Measurements from ENCODE around the gene GYPE. TPM values are rescaled to one million over a fixed set of nuclear protein-coding genes. Genes with fewer than 3 reads are reported as not detected.
"Not testable (repeated sequence)": the region's sequence is repeated elsewhere in the genome, so short reads cannot be mapped to it uniquely, and the experiment has no call there.

The GYPE gene
- total RNA-seq, 3 donors from 2014 or later (not counting 1 experiment from before 2014, with no cell fraction given), result 0.31 to 1.3 (median 1.2) TPM

- Histone ChIP-seq H3K9me3 (ENCODE audit: control insufficient read depth, insufficient read depth, low read length) (no peaks in the 10 kb centered on the region), H3K4me1 (ENCODE audit: control insufficient read depth, insufficient read depth, low read length) (no peaks in the 10 kb centered on the region), H3K27ac (ENCODE audit: low read length) (no peak overlapping the region), H3K27me3 (ENCODE audit: control insufficient read depth, insufficient read depth, low read length) (no peaks in the 10 kb centered on the region), H3K4me3 (ENCODE audit: low read length) (no peak overlapping the region), H3K36me3 (ENCODE audit: control insufficient read depth, insufficient read depth, low read length) (no peaks in the 10 kb centered on the region)
- 88% methylated on average over 1 of the region's 1 CpG for WGBS (ENCODE audit: insufficient coverage)
- DNase-seq (no peak), ATAC-seq (no peak)
- intact Hi-C loops (cut with micrococcal nuclease), result no loop called here
- Mint-ChIP-seq H3K27ac (no peak overlapping the region), H3K4me3 (no peak overlapping the region), H3K27me3 (ENCODE audit: low read depth in 2 of 2) (no peaks in the 10 kb centered on the region), H3K36me3 (no peaks in the 10 kb centered on the region), H3K4me1 (peaks cover 8% of the 10 kb centered on the region in 2 donors), H3K9me3 (peaks cover 0 to under 1% of the 10 kb centered on the region in 2 donors)
- no peak for TF ChIP-seq CTCF (IDR thresholded peaks at IDR 0.05)
These were observed 46.9 kb downstream of the GYPE start for GRCh38 chr4:143858456-143858855.

DNA sequence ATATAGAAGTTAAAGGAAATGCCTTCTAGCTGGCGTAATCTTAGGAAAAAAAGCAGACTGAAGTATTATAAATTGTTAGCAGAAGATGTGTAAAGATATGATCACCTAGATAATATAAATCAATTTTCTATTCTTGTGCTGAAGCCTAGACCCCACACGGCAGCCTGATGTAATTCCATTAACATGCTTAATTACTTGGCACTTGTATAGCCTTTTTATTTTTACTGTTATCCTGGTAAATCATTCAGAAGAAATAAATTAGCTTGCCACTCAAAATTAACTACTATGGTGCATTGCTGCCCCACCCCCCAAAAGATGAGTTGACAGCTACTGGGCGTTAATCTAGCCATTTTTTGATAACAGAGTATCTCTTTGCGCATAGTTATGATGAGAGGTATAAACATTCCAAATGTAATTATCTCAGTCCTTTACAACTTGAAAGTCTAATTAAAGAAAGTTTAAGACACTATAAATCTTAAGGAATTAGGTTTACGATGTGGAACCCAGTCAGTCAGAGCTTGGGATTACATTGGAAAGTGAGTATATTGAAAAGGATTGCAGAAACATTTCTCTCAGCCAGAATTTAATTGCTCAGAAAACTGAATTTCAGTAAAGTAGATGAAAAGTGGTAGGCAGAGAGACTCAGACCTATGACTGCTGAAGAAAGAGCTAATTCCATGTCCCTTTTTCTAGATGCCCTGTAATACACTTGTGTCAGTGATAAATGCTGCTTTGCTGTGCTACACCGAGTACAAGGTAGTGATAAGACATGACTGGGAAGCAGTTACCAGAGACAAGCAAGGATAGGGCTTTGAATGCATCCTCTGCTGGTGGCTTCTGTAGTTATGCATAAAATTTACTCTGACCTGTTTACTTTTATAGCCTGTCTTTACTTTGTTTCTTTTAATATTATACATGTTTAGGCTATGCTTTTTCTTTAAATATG, 47.7 kb downstream of the GYPE start:
- H3K36me3 Mint-ChIP-seq; H3K27me3 Mint-ChIP-seq (ENCODE audit: low read depth in 2 of 2); H3K4me1 ChIP-seq (ENCODE audit: control insufficient read depth, insufficient read depth, low read length); H3K27ac ChIP-seq (ENCODE audit: low read length); H3K27me3 ChIP-seq (ENCODE audit: control insufficient read depth, insufficient read depth, low read length); H3K27ac Mint-ChIP-seq; H3K4me3 ChIP-seq (ENCODE audit: low read length); H3K9me3 ChIP-seq (ENCODE audit: control insufficient read depth, insufficient read depth, low read length); H3K9me3 Mint-ChIP-seq; ATAC-seq; intact Hi-C loops (cut with micrococcal nuclease); H3K36me3 ChIP-seq (ENCODE audit: control insufficient read depth, insufficient read depth, low read length); H3K4me3 Mint-ChIP-seq; DNase-seq; H3K4me1 Mint-ChIP-seq: not testable (repeated sequence)
- WGBS (ENCODE audit: insufficient coverage), result 85% methylated on average over 4 of the region's 6 CpGs

- H3K4me3 Mint-ChIP-seq; H3K4me1 ChIP-seq (ENCODE audit: control insufficient read depth, insufficient read depth, low read length); H3K4me1 Mint-ChIP-seq; DNase-seq; H3K9me3 ChIP-seq (ENCODE audit: control insufficient read depth, insufficient read depth, low read length); ATAC-seq; H3K36me3 Mint-ChIP-seq; H3K9me3 Mint-ChIP-seq; intact Hi-C loops (cut with micrococcal nuclease); H3K27me3 Mint-ChIP-seq (ENCODE audit: low read depth in 2 of 2); H3K36me3 ChIP-seq (ENCODE audit: control insufficient read depth, insufficient read depth, low read length); H3K4me3 ChIP-seq (ENCODE audit: low read length); H3K27ac Mint-ChIP-seq; H3K27me3 ChIP-seq (ENCODE audit: control insufficient read depth, insufficient read depth, low read length); H3K27ac ChIP-seq (ENCODE audit: low read length): not testable (repeated sequence)
- 63% methylated on average over 6 of the region's 6 CpGs for WGBS (ENCODE audit: insufficient coverage)
These were observed 49.3 kb downstream of the GYPE start for GRCh38 chr4:143856017-143856557.

DNA sequence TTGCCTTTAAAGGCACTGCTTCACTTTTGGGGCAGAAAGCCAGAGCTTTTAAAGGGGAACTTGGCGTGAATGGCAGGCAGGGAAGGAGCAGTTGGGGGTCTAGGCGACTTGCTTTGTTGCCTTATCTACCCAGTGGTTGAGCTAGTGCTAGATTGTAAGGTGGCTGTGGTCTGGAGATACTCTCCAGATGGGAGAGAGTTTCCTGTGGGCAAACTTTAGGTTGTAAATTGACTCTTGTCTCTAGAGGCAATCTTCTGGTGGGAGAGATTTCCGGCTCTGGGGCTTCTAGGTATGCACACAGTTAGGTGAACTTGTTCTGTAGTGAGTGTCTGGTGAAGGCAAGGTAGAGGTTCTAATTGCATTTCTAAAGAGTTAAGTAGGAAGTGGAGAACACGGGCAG, 50.7 kb downstream of the GYPE start:
- H3K4me3 Mint-ChIP-seq; H3K27me3 ChIP-seq (ENCODE audit: control insufficient read depth, insufficient read depth, low read length); H3K4me1 ChIP-seq (ENCODE audit: control insufficient read depth, insufficient read depth, low read length); H3K36me3 Mint-ChIP-seq; H3K4me1 Mint-ChIP-seq; H3K4me3 ChIP-seq (ENCODE audit: low read length); H3K27me3 Mint-ChIP-seq (ENCODE audit: low read depth in 2 of 2); intact Hi-C loops (cut with micrococcal nuclease); H3K9me3 ChIP-seq (ENCODE audit: control insufficient read depth, insufficient read depth, low read length); H3K27ac ChIP-seq (ENCODE audit: low read length); DNase-seq; H3K9me3 Mint-ChIP-seq; ATAC-seq; H3K36me3 ChIP-seq (ENCODE audit: control insufficient read depth, insufficient read depth, low read length); H3K27ac Mint-ChIP-seq: not testable (repeated sequence)
- WGBS (ENCODE audit: insufficient coverage), result 19% methylated on average over 3 of the region's 4 CpGs

DNA sequence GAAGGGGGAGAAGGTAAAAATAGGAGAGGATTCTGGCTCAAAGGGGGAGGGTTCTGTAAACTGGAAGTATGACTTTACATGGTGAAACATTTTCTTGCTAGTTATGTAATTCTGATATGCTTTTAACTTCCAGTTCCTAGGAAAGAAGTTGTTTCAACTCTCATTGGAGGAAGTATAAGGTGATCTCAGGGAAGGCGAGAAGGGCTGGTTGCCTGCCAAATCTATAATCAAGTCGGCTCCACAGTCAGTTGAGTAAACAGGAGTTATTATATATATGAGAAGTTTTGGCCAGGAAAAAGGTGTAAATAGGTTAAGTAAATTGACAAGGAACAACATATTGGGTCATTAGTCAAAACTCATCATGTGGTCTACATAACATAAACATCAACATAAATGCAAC, 56.1 kb downstream of the GYPE start:
- H3K4me1 Mint-ChIP-seq; H3K27me3 Mint-ChIP-seq (ENCODE audit: low read depth in 2 of 2); H3K4me1 ChIP-seq (ENCODE audit: control insufficient read depth, insufficient read depth, low read length); H3K27me3 ChIP-seq (ENCODE audit: control insufficient read depth, insufficient read depth, low read length); H3K36me3 Mint-ChIP-seq; H3K27ac Mint-ChIP-seq; H3K4me3 Mint-ChIP-seq; ATAC-seq; H3K4me3 ChIP-seq (ENCODE audit: low read length); DNase-seq; H3K36me3 ChIP-seq (ENCODE audit: control insufficient read depth, insufficient read depth, low read length); H3K9me3 ChIP-seq (ENCODE audit: control insufficient read depth, insufficient read depth, low read length); H3K27ac ChIP-seq (ENCODE audit: low read length); H3K9me3 Mint-ChIP-seq; intact Hi-C loops (cut with micrococcal nuclease): not testable (repeated sequence)
- WGBS (ENCODE audit: insufficient coverage), result 93% methylated on average over 2 of the region's 2 CpGs

GRCh38 chr4:143843506-143843832, 61.9 kb downstream of the GYPE start:
- DNase-seq; H3K9me3 Mint-ChIP-seq; intact Hi-C loops (cut with micrococcal nuclease); H3K4me1 ChIP-seq (ENCODE audit: control insufficient read depth, insufficient read depth, low read length); H3K27ac Mint-ChIP-seq; H3K4me3 ChIP-seq (ENCODE audit: low read length); H3K36me3 Mint-ChIP-seq; H3K9me3 ChIP-seq (ENCODE audit: control insufficient read depth, insufficient read depth, low read length); H3K4me3 Mint-ChIP-seq; H3K27me3 Mint-ChIP-seq (ENCODE audit: low read depth in 2 of 2); H3K4me1 Mint-ChIP-seq; H3K27me3 ChIP-seq (ENCODE audit: control insufficient read depth, insufficient read depth, low read length); H3K27ac ChIP-seq (ENCODE audit: low read length); H3K36me3 ChIP-seq (ENCODE audit: control insufficient read depth, insufficient read depth, low read length); ATAC-seq: not testable (repeated sequence)
- WGBS (ENCODE audit: insufficient coverage), result no CpG with 5 or more reads among the region's 1 CpG

DNA sequence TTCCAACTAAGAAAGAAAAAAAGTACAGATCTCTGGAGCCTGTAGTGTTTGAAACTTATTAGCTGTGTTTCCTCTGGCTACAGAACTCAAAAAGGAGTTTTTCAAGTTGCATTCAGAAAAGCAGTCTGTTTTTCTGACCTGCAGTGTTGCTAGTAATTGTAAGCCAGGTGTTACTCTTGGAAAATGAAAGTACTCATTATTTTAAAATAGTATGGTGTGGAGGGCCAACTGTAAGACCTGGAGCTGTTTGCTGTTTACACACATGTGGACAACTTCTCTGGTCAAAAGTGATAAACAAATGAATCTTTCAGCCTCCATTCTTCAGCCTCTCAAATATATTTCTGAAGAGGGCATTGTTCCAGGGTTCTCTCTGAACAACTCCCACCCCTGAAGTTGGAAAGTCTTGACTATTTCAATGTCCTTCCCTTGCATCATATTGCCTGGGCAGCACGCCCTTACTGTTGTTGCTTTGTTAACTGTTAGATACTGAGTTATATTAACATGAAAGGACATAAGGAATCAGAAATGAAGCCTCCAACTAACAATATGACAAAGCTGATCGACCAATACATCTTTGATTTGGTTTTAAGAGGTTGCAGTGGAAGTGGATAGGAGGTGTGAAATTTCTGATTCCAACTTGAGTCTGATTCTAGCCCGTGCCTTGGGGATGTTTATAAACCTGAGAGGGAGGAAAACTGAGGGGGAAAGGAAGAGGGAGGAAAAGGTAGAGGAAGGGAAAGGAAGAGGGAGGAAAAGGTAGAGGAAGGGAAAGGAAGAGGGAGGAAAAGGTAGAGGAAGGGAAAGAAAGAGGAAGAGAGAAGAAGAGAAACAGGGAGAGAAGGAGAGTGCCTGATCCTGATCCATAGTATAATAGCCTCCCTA, 62.5 kb downstream of the GYPE start:
- ATAC-seq; intact Hi-C loops (cut with micrococcal nuclease); H3K9me3 Mint-ChIP-seq; H3K27ac ChIP-seq (ENCODE audit: low read length); H3K36me3 ChIP-seq (ENCODE audit: control insufficient read depth, insufficient read depth, low read length); H3K9me3 ChIP-seq (ENCODE audit: control insufficient read depth, insufficient read depth, low read length); H3K27ac Mint-ChIP-seq; H3K27me3 Mint-ChIP-seq (ENCODE audit: low read depth in 2 of 2); H3K4me1 ChIP-seq (ENCODE audit: control insufficient read depth, insufficient read depth, low read length); DNase-seq; H3K36me3 Mint-ChIP-seq; H3K4me3 ChIP-seq (ENCODE audit: low read length); H3K27me3 ChIP-seq (ENCODE audit: control insufficient read depth, insufficient read depth, low read length); H3K4me3 Mint-ChIP-seq; H3K4me1 Mint-ChIP-seq: not testable (repeated sequence)
- WGBS (ENCODE audit: insufficient coverage), result 100% methylated on average over 1 of the region's 3 CpGs

All from natural killer cell (primary cell).